GM12875 (cell line): ENCODE measurements around the gene NLRP3.
A peak's percentile ranks its signal among the peaks of the same experiment; 100 is the strongest.
"Not testable (repeated sequence)": the region's sequence is repeated elsewhere in the genome, so short reads cannot be mapped to it uniquely, and the experiment has no call there.

ENCODE experiments used
- H3K4me3 ChIP-seq: one replicate; pipeline ENCODE4 v1.5.1; 2011; ENCODE audit warnings: low read depth, low read length, control low read depth
- CTCF ChIP-seq: IDR thresholded peaks from 2 replicates; pipeline ENCODE4 v1.5.1; 2011; ENCODE audit warnings: low read depth, mild to moderate bottlenecking, control low read depth, inconsistent platforms, low read length, moderate library complexity, borderline replicate concordance; ENCODE audit not compliant: insufficient read depth

The NLRP3 gene

GRCh38 chr1:247371801-247372259 lies 44.1 kb upstream of the NLRP3 start:
- H3K4me3 ChIP-seq: no peak overlapping the region
- no peak for TF ChIP-seq CTCF

- TF ChIP-seq CTCF: peak; percentile 62
- no peak overlapping the region for H3K4me3 ChIP-seq
Observed at GRCh38 chr1:247373721-247374141, 42.2 kb upstream of the NLRP3 start.

- H3K4me3 ChIP-seq: not testable (repeated sequence)
Observed at GRCh38 chr1:247374651-247375334, 41.2 kb upstream of the NLRP3 start.

- H3K4me3 ChIP-seq: no peak overlapping the region
- no peak for TF ChIP-seq CTCF
Observed at GRCh38 chr1:247375747-247376146, 40.2 kb upstream of the NLRP3 start.

- no peak for TF ChIP-seq CTCF
- H3K4me3 ChIP-seq: no peak overlapping the region
Observed at GRCh38 chr1:247376659-247377058, 39.3 kb upstream of the NLRP3 start.

GRCh38 chr1:247377656-247378055 lies 38.3 kb upstream of the NLRP3 start:
- not testable (repeated sequence) for H3K4me3 ChIP-seq

- no peak for TF ChIP-seq CTCF
- no peak overlapping the region for H3K4me3 ChIP-seq
Observed at GRCh38 chr1:247378334-247379073, 37.5 kb upstream of the NLRP3 start.

GRCh38 chr1:247385283-247385682 lies 30.7 kb upstream of the NLRP3 start:
- no peak for TF ChIP-seq CTCF
- H3K4me3 ChIP-seq: no peak overlapping the region
